OCI-LY3 (cell line): Measurements from ENCODE around the gene NKX3-2.

Experiments used
- EZH2phosphoT487 ChIP-seq: fragments of 200-600 bp; shearing (Covaris generic); IDR thresholded peaks from 2 replicates; pipeline ENCODE4 v1.6.1; 2018; ENCODE audit warnings: antibody characterized with exemption, mixed run types, low read depth
- TF ChIP-seq, protein P1 (sequence below): fragments of 200-600, 300-600 bp; sonication (generic); IDR thresholded peaks from 2 replicates; pipeline ENCODE4 v1.5.1; 2014; ENCODE audit warnings: antibody characterized with exemption, low read length, low read depth

DNA sequence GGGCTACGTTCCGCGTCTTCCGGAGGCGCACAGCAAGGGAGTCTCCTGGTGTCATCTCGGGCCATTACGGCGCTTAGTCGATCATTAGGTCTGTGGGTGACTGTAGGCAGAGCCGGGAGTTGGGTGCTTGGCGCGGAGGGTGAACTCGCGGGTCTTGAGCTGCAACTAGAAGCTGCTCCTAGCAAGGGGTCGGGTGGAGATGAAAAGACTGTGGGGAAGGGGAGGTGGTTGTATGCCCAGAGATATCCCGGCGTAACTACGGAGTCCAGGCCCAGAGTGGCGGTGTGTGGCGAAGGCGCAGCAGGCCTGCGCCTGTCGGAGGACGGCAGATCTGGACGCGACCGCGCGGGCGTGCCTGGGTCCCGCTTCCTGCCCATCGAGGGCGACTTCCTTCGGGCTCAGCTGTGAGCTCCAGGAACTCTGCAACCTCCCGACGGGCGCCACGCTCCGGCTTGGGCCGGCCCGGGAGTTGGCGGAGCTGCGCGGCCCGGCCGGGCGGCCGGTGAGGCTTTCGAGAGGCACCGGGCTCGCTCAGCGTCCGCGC is 2.7 kb upstream of the NKX3-2 start:
- TF ChIP-seq, protein P1, sequence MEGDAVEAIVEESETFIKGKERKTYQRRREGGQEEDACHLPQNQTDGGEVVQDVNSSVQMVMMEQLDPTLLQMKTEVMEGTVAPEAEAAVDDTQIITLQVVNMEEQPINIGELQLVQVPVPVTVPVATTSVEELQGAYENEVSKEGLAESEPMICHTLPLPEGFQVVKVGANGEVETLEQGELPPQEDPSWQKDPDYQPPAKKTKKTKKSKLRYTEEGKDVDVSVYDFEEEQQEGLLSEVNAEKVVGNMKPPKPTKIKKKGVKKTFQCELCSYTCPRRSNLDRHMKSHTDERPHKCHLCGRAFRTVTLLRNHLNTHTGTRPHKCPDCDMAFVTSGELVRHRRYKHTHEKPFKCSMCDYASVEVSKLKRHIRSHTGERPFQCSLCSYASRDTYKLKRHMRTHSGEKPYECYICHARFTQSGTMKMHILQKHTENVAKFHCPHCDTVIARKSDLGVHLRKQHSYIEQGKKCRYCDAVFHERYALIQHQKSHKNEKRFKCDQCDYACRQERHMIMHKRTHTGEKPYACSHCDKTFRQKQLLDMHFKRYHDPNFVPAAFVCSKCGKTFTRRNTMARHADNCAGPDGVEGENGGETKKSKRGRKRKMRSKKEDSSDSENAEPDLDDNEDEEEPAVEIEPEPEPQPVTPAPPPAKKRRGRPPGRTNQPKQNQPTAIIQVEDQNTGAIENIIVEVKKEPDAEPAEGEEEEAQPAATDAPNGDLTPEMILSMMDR = no peak
- TF ChIP-seq EZH2phosphoT487 = no peak
